ENCODE measurements around the gene UFL1. TPM values are rescaled to one million over a fixed set of nuclear protein-coding genes. Genes with fewer than 3 reads are reported as not detected.
"Not testable (repeated sequence)": the region's sequence is repeated elsewhere in the genome, so short reads cannot be mapped to it uniquely, and the experiment has no call there.

The UFL1 gene
- 30.4 TPM for polyA plus RNA-seq (2013, experiment 1 of 2)
- 36.9 TPM for polyA plus RNA-seq (2013, experiment 2 of 2)

DNA sequence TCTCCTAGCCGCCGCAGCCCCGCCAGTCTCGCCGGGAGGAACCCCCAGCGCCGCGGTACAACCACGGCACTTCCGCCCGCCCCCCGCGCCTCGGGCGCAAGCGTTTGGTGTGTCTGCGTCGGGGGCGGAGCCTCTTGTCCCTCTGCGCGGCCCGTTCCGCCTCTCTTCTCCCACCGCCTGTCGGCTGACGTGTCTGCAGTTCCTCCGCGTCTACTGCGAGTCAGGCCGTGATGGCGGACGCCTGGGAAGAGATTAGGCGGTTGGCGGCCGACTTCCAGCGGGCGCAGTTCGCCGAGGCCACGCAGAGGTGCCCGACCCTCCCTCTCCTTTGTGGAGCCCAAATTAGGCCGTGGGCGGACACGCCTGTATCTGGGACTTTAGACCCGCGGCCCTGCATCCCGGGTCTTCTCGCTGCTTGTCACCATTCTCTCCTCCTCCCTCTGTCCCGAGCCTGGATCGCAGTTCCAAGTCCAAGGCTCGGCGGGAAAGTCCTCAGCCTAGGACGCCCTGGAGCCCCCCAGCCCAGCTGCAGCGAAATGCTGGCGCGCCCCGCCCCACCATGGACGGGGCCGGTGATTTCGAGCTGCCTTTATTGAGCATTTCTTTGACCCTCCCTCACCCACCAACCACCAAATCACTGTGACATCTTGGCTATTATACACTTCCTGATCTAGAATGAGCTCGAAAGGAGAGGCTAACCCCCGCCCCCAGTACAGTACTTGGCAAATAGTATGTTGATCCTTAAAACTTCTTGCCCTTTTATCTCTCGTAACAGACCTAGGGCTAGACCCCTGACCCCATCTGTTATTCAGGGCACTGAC, at the start of gene UFL1:
UFL1 (plus strand) TSS at position 163 of the 821 bp plus-strand sequence; CDS start at position 231, 68 bp downstream.
- 0% methylated on average over 52 to 55 of the region's 63 CpGs for WGBS, 2 experiments (ENCODE audit: insufficient coverage in 2 of 2)
- Histone ChIP-seq H3K4me1 (ENCODE audit: control insufficient read depth, insufficient read depth, low read length, poor library complexity, severe bottlenecking) (no peaks in the 10 kb centered on the region), H3K9me3 (ENCODE audit: control insufficient read depth, low read length) (no peaks in the 10 kb centered on the region)

DNA sequence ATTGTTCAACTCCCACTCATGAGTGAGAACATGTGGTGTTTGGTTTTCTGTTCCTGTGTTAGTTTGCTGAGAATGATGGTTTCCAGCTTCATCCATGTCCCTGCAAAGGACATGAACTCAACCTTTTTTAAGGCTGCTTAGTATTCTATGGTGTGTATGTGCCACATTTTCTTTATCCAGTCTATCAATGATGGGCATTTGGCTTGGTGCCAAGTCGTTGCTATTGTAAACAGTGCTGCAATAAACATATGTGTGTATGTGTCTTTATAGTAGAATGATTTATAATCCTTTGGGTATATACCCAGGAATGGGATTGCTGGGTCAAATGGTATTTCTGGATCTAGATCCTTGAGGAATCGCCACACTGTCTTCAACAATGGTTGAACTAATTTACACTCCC, 49.3 kb upstream of the UFL1 start:
- not testable (repeated sequence) for H3K4me1 ChIP-seq (ENCODE audit: control insufficient read depth, insufficient read depth, low read length, poor library complexity, severe bottlenecking); H3K36me3 ChIP-seq (ENCODE audit: control insufficient read depth, insufficient read depth, low read length); H3K9me3 ChIP-seq (ENCODE audit: control insufficient read depth, low read length); H3K4me3 ChIP-seq (ENCODE audit: extremely low read depth, insufficient read depth, low read length, poor library complexity, severe bottlenecking); H3K27ac ChIP-seq (ENCODE audit: low read depth, low read length, severe bottlenecking)
- WGBS, 2 experiments (ENCODE audit: insufficient coverage in 2 of 2): 29 to 100% methylated on average over 1 of the region's 2 CpGs

More for the DNA sequence above, at the start of gene UFL1:
- Histone ChIP-seq H3K4me3 (ENCODE audit: extremely low read depth, insufficient read depth, low read length, poor library complexity, severe bottlenecking) (peak within 1 kb of the TSS; percentile 72), H3K27ac (ENCODE audit: low read depth, low read length, severe bottlenecking) (peak within 1 kb of the TSS; percentile 98), H3K36me3 (ENCODE audit: control insufficient read depth, insufficient read depth, low read length) (peaks cover 18% of the 10 kb centered on the region)

DNA sequence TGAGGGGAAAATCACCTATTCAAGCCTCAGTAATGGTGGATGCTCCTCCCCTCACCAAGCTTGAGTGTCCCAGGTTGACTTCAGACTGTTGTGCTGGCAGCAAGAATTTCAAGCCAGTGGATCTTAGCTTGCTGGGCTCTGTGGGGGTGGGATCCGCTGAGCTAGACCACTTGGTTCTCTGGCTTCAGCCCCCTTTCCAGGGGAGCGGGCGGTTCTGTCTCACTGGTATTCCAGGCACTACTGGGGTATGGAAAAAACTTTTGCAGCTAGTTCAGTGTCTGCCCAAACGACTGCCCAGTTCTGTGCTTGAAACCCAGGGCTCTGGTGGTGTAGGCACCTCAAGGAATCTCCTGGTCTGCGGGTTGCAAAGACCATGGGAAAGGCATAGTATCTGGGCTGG, 42.9 kb upstream of the UFL1 start:
- Histone ChIP-seq H3K27ac (ENCODE audit: low read depth, low read length, severe bottlenecking) (no peak overlapping the region), H3K9me3 (ENCODE audit: control insufficient read depth, low read length) (no peaks in the 10 kb centered on the region), H3K4me1 (ENCODE audit: control insufficient read depth, insufficient read depth, low read length, poor library complexity, severe bottlenecking) (no peaks in the 10 kb centered on the region), H3K4me3 (ENCODE audit: extremely low read depth, insufficient read depth, low read length, poor library complexity, severe bottlenecking) (no peak overlapping the region), H3K36me3 (ENCODE audit: control insufficient read depth, insufficient read depth, low read length) (no peaks in the 10 kb centered on the region)
- 81 to 89% methylated on average over 1 to 5 of the region's 5 CpGs for WGBS, 2 experiments (ENCODE audit: insufficient coverage in 2 of 2)

GRCh38 chr6:96491926-96492325, 29.7 kb upstream of the UFL1 start:
- Histone ChIP-seq H3K9me3 (ENCODE audit: control insufficient read depth, low read length) (peaks cover 5% of the 10 kb centered on the region), H3K27ac (ENCODE audit: low read depth, low read length, severe bottlenecking) (no peak overlapping the region), H3K4me1 (ENCODE audit: control insufficient read depth, insufficient read depth, low read length, poor library complexity, severe bottlenecking) (no peaks in the 10 kb centered on the region), H3K4me3 (ENCODE audit: extremely low read depth, insufficient read depth, low read length, poor library complexity, severe bottlenecking) (no peak overlapping the region), H3K36me3 (ENCODE audit: control insufficient read depth, insufficient read depth, low read length) (no peaks in the 10 kb centered on the region)
- WGBS, 2 experiments (ENCODE audit: insufficient coverage in 2 of 2): 80% methylated on average over 1 of the region's 2 CpGs; no CpG with 5 or more reads in 1 of the 2 experiments

GRCh38 chr6:96499781-96500180, 21.8 kb upstream of the UFL1 start:
- Histone ChIP-seq H3K36me3 (ENCODE audit: control insufficient read depth, insufficient read depth, low read length) (no peaks in the 10 kb centered on the region), H3K27ac (ENCODE audit: low read depth, low read length, severe bottlenecking) (no peak overlapping the region), H3K4me3 (ENCODE audit: extremely low read depth, insufficient read depth, low read length, poor library complexity, severe bottlenecking) (no peak overlapping the region), H3K9me3 (ENCODE audit: control insufficient read depth, low read length) (peaks cover 14% of the 10 kb centered on the region), H3K4me1 (ENCODE audit: control insufficient read depth, insufficient read depth, low read length, poor library complexity, severe bottlenecking) (no peaks in the 10 kb centered on the region)
- WGBS, 2 experiments (ENCODE audit: insufficient coverage in 2 of 2): 78 to 84% methylated on average over 5 of the region's 5 CpGs

DNA sequence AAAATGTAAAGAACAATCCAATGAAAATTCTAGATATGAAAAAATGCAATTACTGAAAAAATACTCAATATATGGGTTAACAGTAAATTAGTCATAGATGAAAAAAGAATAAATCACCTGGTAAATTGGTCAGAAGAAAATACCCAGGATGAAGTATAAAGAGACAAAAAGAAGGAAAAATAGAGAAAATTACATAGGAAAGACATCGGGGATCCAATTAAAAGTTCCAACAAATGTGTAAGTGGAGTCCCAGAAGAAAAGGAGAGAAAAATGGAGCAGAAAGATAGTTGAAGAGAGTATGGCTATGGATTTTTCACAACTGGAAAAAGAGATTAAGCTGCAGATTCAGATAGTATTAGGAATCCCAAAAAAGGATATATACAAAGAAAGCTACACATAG, 18.7 kb upstream of the UFL1 start:
- 89 to 100% methylated on average over 1 of the region's 1 CpG for WGBS, 2 experiments (ENCODE audit: insufficient coverage in 2 of 2)
- Histone ChIP-seq H3K36me3 (ENCODE audit: control insufficient read depth, insufficient read depth, low read length) (no peaks in the 10 kb centered on the region), H3K9me3 (ENCODE audit: control insufficient read depth, low read length) (peaks cover 14% of the 10 kb centered on the region), H3K4me1 (ENCODE audit: control insufficient read depth, insufficient read depth, low read length, poor library complexity, severe bottlenecking) (no peaks in the 10 kb centered on the region), H3K4me3 (ENCODE audit: extremely low read depth, insufficient read depth, low read length, poor library complexity, severe bottlenecking) (no peak overlapping the region), H3K27ac (ENCODE audit: low read depth, low read length, severe bottlenecking) (no peak overlapping the region)

DNA sequence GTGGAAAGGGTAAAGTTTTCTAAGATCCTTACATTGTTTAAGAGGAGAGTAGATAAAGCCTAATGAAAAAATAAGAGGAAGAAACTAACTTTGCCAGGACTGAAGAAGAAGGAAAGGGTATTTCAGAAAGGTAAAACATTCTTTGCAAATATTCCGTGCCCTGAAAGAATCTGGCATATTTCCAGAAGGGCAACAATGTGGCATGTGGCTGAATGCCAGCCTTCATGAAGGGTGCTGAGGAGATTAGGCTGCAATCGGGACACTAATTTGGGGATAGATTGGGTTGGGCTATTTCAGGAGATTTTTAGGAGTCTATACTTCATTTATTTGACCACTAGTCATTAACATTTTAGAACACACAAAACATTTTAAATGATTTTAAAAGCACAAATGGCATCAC, 16.2 kb upstream of the UFL1 start:
- no peaks in the 10 kb centered on the region for H3K36me3 ChIP-seq (ENCODE audit: control insufficient read depth, insufficient read depth, low read length)
- H3K4me3 ChIP-seq (ENCODE audit: extremely low read depth, insufficient read depth, low read length, poor library complexity, severe bottlenecking): no peak overlapping the region
- no peak overlapping the region for H3K27ac ChIP-seq (ENCODE audit: low read depth, low read length, severe bottlenecking)
- 91 to 100% methylated on average over 1 of the region's 2 CpGs for WGBS, 2 experiments (ENCODE audit: insufficient coverage in 2 of 2)
- no peaks in the 10 kb centered on the region for H3K4me1 ChIP-seq (ENCODE audit: control insufficient read depth, insufficient read depth, low read length, poor library complexity, severe bottlenecking)
- peaks cover 14% of the 10 kb centered on the region for H3K9me3 ChIP-seq (ENCODE audit: control insufficient read depth, low read length)

DNA sequence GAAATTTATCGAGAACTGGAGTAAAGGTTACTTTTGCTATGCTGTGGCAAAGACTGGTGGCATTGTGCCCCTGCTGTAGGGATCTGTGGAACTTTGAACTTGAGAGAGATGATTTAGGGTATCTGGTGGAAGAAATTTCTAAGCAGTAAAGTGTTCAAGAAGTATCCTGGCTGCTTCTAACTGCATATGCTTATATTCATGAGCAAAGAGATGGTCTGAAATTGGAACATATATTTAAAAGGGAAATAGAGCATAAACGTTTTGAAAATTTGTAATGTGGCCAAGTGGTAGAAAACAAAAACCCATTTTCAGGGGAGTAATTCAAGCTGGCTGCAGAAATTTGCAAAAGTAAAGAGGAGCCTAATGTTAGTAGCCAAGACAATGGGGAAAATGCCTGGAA, 12.3 kb upstream of the UFL1 start:
- Histone ChIP-seq H3K27ac (ENCODE audit: low read depth, low read length, severe bottlenecking) (no peak overlapping the region), H3K4me3 (ENCODE audit: extremely low read depth, insufficient read depth, low read length, poor library complexity, severe bottlenecking) (no peak overlapping the region)
- 69 to 83% methylated on average over 2 of the region's 2 CpGs for WGBS, 2 experiments (ENCODE audit: insufficient coverage in 2 of 2)

GRCh38 chr6:96520171-96521115, 1.2 kb upstream of the UFL1 start:
- no peaks in the 10 kb centered on the region for H3K9me3 ChIP-seq (ENCODE audit: control insufficient read depth, low read length)
- 61 to 75% methylated on average over 2 to 4 of the region's 6 CpGs for WGBS, 2 experiments (ENCODE audit: insufficient coverage in 2 of 2)
- H3K4me3 ChIP-seq (ENCODE audit: extremely low read depth, insufficient read depth, low read length, poor library complexity, severe bottlenecking): peak overlapping the region; percentile 72
- peak overlapping the region; percentile 39 for H3K27ac ChIP-seq (ENCODE audit: low read depth, low read length, severe bottlenecking)
- H3K36me3 ChIP-seq (ENCODE audit: control insufficient read depth, insufficient read depth, low read length): peaks cover 6% of the 10 kb centered on the region
- H3K4me1 ChIP-seq (ENCODE audit: control insufficient read depth, insufficient read depth, low read length, poor library complexity, severe bottlenecking): no peaks in the 10 kb centered on the region

More for the DNA sequence above, 12.3 kb upstream of the UFL1 start:
- peaks cover 7% of the 10 kb centered on the region for H3K9me3 ChIP-seq (ENCODE audit: control insufficient read depth, low read length)
- H3K4me1 ChIP-seq (ENCODE audit: control insufficient read depth, insufficient read depth, low read length, poor library complexity, severe bottlenecking): no peaks in the 10 kb centered on the region
- H3K36me3 ChIP-seq (ENCODE audit: control insufficient read depth, insufficient read depth, low read length): no peaks in the 10 kb centered on the region

GRCh38 chr6:96521306-96521643, 331 bp upstream of the UFL1 start:
- H3K27ac ChIP-seq (ENCODE audit: low read depth, low read length, severe bottlenecking): peak overlapping the region; percentile 98
- H3K36me3 ChIP-seq (ENCODE audit: control insufficient read depth, insufficient read depth, low read length): peaks cover 13% of the 10 kb centered on the region
- H3K9me3 ChIP-seq (ENCODE audit: control insufficient read depth, low read length): no peaks in the 10 kb centered on the region
- 0% methylated on average over 2 to 3 of the region's 8 CpGs for WGBS, 2 experiments (ENCODE audit: insufficient coverage in 2 of 2)
- H3K4me1 ChIP-seq (ENCODE audit: control insufficient read depth, insufficient read depth, low read length, poor library complexity, severe bottlenecking): no peaks in the 10 kb centered on the region
- peak overlapping the region; percentile 72 for H3K4me3 ChIP-seq (ENCODE audit: extremely low read depth, insufficient read depth, low read length, poor library complexity, severe bottlenecking)
